Stimulated activated CD8-positive, alpha-beta memory T cell treated with anti-CD3 and anti-CD28 coated beads, Interleukin-4, amount 100 ng/mL, for 48 hours (primary cell): Measurements from ENCODE around the gene RALGPS2.

ENCODE experiments used
- DNase-seq: peaks from one replicate; pipeline ENCODE4 v3.0.0-alpha.2; 2020

RALGPS2 gene

GRCh38 chr1:178870221-178870620 lies 145.2 kb downstream of the RALGPS2 start:
- no peak for DNase-seq

- no peak for DNase-seq
These were observed 145.9 kb downstream of the RALGPS2 start, which contains the start of gene ANGPTL1 for GRCh38 chr1:178870944-178871343. ANGPTL1 (minus strand) TSS chr1:178871077; CDS start chr1:178865776, 5,301 bp downstream.

- no peak for DNase-seq
These were observed 146.7 kb downstream of the RALGPS2 start for GRCh38 chr1:178871551-178872320.

- DNase-seq = no peak
These were observed 149.9 kb downstream of the RALGPS2 start for GRCh38 chr1:178874966-178875365.

DNA sequence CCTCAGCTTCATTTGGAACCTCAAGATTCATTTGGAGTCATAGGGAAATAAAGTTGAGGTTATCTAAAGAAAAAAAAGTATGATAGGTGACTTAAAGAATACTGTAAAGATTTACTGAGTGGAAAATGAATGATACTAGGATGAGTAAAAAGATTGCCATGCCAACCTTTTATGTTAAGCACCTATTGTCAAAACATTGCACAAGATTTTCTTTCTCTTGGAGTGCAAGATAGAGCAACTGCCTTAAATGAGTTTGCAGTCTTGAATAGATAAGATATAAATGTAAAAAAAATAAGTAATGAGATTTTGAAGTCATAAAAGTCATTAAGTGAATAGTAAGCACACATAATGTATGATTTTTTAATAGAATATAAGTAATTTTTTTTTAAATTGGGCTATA lies 150.9 kb downstream of the RALGPS2 start:
- DNase-seq = no peak

DNA sequence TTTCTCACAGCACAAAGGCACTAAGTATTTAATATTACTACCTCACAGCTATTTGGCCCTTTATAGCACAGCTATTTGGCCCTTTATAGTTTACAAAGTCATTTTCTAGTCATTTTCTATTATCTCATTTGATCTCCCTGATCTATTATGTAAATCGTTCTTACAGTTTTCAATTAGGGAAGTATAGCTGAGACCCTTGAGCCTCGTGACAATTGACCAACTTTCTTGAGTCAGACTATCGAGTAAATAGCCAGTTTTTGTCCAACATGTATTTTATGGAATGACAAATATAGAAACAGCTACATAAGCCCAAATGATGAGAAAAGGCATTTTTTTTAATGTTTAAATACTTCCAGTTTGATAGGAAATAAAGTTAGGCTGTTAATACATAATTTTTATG lies 152.9 kb downstream of the RALGPS2 start:
- DNase-seq = no peak

DNA sequence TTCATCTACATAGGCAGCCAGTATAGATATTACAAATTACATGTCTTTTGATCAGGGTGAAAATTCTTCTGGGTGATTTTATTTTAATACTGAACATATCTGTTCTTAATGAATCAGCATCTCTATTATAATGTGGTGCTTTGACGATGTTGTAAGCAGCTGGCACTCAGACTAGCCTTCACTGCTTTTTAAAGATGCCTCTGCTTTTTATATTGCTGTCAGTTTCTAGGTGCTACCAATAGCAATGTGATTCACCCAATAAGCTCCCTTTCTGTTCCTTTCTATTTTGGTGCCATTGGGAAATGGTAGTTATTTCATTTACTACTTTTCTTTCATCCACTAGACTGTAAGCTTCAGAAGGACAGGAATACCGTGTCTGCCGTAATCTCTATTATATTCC lies 156.9 kb downstream of the RALGPS2 start:
- no peak for DNase-seq

DNA sequence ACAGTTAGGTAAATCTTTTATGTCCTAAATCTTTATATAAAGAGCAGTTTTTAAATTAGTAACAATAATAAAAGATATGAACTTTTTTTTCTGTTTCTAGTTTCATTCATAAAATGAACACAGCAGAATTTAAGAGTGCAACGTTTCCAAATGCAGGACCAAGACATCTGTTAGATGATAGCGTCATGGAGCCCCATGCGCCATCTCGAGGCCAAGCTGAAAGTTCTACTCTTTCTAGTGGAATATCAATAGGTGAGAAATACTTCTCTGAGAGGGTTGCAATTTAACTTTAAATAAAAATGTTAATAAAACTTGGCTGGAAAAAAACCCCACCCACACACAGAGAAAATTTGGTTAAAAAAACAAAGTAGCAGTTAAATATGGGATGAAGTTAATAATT lies 160.8 kb downstream of the RALGPS2 start:
- no peak for DNase-seq

GRCh38 chr1:178886551-178886950 lies 161.5 kb downstream of the RALGPS2 start:
- no peak for DNase-seq

DNA sequence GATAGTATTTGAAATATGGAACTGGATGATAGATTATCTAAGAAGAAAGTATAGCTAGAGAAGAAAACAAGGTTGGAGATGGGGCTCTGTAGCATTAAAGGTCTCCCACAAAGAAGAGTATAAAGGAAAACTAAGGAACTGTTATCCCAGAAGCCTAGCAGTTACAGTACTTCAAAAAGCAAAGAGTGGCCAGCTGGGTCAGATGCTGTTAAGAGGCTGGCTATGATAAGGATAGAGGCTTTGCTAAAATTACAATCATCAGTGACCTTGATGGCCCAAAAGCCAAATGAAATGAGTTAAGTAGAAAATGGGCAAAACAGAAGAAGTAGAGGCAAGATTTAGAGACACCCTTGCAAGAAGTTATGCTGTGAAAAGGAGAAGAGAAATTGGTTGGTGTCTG lies 170.9 kb downstream of the RALGPS2 start:
- no peak for DNase-seq

DNA sequence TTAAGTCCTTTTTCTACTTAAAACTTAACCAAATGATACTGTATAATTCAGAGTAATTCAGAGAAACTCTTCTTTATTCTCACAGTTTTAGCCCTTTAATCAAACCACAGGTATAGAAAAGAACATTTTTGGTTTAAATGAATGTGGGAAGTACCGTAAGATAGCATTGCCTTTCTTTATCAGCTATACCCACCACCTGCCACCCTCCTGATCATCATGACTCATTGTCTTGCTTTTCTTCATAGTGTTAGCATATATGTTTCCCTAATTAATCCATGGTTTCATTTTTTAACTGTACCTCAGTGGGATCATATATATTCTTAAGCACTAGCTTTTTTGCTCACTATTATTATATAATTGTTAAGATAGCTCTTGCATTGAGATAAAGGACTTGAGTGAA lies 173.4 kb downstream of the RALGPS2 start:
- no peak for DNase-seq

DNA sequence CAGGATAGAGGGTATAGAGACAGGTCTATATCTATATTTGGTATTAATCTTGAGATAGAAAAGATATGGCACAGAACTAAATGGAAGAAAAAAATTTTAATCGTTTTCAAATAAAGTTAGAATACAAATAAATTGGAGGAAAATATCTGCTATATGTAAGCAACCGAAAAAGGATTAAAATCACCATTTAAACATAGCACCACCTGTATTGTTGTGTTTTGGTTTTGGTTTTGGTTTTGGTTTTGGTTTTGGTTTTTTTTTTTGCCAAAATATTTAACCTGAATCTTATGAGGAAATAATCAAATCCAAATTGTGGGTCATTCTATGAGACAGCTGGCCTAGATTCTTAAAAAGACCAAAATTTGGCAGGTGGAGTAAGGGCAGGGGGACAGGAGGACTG lies 174.4 kb downstream of the RALGPS2 start:
- no peak for DNase-seq

GRCh38 chr1:178901482-178902125 lies 176.6 kb downstream of the RALGPS2 start:
- no peak for DNase-seq

- no peak for DNase-seq
These were observed 183.3 kb downstream of the RALGPS2 start for GRCh38 chr1:178908358-178908757.

GRCh38 chr1:178910023-178910422 lies 185.0 kb downstream of the RALGPS2 start:
- no peak for DNase-seq

- no peak for DNase-seq
These were observed 187.6 kb downstream of the RALGPS2 start for GRCh38 chr1:178912597-178912996.

DNA sequence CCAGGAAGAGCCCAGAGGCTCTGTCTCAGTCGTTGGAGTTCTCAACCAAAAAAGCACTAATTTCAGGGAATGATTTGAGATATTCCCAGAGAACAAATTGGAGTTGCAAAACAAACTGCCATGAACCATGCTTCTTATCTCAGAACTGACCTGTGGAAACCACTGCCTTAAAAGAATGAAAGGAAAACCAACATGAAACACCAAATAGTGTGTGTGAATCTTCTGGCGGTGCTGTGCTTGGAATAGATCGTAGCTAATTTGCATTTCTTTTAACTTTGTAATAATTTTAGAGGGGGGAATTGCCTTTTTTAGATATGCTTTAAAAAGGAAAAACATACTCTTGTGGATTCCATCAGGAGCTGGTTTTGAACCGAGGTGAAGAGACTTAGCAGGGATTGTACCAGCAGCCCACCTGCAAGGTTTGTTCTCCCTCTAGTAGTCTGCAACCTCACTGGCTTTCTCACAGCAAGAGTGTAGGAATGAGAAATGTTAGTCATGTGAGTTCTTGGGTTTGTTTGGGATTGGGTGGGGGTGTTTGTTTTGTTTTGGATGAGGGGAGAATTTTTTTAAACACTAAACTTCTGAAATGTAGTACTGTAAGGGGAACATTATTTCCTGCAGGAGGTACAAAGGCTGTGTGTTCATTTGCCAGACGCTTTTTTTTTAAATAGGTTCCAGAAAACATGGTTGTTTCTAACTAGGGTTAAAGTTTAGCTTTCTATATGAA lies 191.6 kb downstream of the RALGPS2 start:
- no peak for DNase-seq

- DNase-seq = no peak
These were observed 193.3 kb downstream of the RALGPS2 start for GRCh38 chr1:178918308-178918707.

DNA sequence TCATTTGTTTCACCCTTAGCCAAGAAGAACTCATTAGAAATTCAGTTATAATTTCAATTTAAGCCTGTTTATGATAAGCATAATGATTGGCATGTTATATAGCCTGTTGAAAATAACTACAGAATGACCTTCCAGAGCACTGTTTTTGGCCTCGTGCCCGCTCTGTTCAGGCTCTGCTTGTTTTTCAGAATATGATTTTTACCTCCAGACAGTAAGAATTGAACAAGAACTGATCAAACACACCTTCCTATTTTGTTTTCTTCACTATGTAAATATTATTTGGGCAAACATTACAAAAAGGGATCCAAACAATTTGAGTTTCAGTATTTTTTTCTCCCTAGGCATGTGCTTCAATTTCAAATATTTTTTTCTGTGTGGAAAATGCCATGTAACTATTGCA lies 193.9 kb downstream of the RALGPS2 start:
- no peak for DNase-seq

DNA sequence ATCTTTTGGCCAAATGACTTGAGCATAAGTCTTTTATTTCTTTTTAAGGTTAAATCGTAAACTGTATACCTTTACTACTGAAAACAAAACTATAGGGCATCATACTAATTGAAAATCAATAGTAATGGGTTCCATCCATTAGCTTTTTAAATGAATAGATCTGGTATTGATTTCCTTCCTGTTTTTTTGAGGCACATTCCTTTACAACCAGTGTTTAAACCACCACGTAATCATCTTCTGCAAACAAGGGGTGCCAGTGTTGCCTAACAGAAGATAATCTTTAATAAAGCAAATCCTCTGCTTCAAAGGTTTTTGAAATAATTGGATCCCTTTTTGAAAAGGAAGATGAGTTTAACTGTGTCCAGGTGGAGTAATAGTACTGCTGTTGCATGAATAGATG lies 194.5 kb downstream of the RALGPS2 start:
- DNase-seq = no peak

GRCh38 chr1:178921499-178921898 lies 196.5 kb downstream of the RALGPS2 start:
- no peak for DNase-seq

DNA sequence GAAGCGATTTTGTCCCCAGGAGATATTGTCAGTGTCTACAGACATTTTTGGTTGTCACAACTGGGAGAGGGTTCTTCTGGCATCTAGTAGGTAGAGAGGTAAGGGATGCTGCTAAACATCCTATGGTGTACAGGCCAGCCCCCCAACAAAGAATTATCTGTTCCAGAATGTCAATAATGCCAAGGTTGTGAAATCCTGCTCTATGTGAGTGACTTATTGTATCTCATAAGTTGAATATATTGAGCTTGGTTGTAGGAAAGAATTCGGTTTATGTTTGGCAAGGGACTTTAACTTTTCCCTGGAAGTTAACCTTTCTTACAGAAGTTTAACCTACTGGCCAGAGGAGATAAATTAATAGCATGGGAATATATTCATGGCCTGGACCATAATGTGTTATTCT lies 198.5 kb downstream of the RALGPS2 start:
- DNase-seq = no peak

DNA sequence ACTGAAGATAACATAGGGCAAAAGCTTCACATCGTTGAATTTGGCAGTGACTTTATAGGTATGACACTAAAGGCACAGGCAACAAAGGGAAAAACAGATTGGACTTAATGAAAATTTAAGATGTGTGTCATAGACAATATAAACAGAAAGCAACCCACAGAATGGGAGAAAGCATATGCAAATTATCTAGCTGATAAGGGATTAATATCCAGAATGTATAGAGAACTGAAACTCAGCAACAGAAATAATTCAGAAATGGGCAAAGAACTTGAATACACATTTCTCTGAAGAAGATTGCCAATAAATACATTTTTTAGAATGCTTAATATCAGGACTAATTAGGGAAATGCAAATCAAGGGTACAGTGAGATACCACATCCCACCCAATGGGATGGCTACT lies 201.0 kb downstream of the RALGPS2 start:
- DNase-seq = no peak

DNA sequence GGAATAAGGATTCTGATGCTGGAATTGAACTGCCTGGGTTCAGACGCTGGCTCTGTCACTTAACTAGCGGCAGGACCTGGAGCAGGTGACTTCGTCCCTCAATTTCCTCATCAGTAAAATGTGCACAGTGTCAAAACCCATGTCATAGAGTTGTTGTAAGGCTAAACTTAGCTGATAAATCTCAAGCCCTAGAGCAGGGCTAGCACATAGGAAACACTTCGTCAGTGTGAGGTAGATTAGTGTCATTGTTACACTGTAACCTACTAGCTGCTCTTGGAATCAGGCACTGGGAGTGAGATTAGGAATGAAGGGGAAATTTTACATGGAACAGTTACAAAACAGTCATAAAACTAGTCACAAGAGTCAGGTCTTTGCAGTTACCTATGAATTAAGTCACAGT lies 202.0 kb downstream of the RALGPS2 start:
- no peak for DNase-seq
